Stimulated activated CD8-positive, alpha-beta memory T cell treated with anti-CD3 and anti-CD28 coated beads, Interleukin-7, amount 100 ng/mL, for 48 hours (primary cell): ENCODE results near the gene SCN10A.

ENCODE experiments used
- DNase-seq, 2 donors: peaks; one replicate each; pipeline ENCODE4 v3.0.0-alpha.2; 2020; ENCODE audit warnings: low read depth in 1 of 2; ENCODE audit errors: extremely low read depth in 1 of 2

SCN10A gene

GRCh38 chr3:38816026-38816425 lies at the start of gene SCN10A:
TSS of gene SCN10A (minus strand) at chr3:38816217. CDS start at chr3:38794010, 22,207 bp downstream.
- DNase-seq = no peak

- DNase-seq = no peak
These were observed 37.0 kb upstream of the SCN10A start for GRCh38 chr3:38853011-38853410.

- DNase-seq = no peak
These were observed 27.9 kb upstream of the SCN10A start for GRCh38 chr3:38843898-38844297.

GRCh38 chr3:38842266-38842965 lies 26.4 kb upstream of the SCN10A start:
- DNase-seq = no peak

- DNase-seq = no peak
These were observed 25.0 kb upstream of the SCN10A start for GRCh38 chr3:38840987-38841386.

- no peak for DNase-seq
These were observed 21.3 kb upstream of the SCN10A start for GRCh38 chr3:38837358-38837757.

- no peak for DNase-seq
These were observed 20.5 kb upstream of the SCN10A start for GRCh38 chr3:38836561-38836960.

- no peak for DNase-seq
These were observed 19.9 kb upstream of the SCN10A start for GRCh38 chr3:38835939-38836338.

GRCh38 chr3:38834717-38835116 lies 18.7 kb upstream of the SCN10A start:
- DNase-seq = no peak

GRCh38 chr3:38834110-38834509 lies 18.1 kb upstream of the SCN10A start:
- peak; percentile 21 to 36 for DNase-seq

- no peak for DNase-seq
These were observed 13.4 kb upstream of the SCN10A start for GRCh38 chr3:38829404-38829803.

- no peak for DNase-seq
These were observed 12.7 kb upstream of the SCN10A start for GRCh38 chr3:38828681-38829080.

- no peak for DNase-seq
These were observed 11.8 kb upstream of the SCN10A start for GRCh38 chr3:38827791-38828190.

- no peak for DNase-seq
These were observed 10.0 kb upstream of the SCN10A start for GRCh38 chr3:38826001-38826400.

GRCh38 chr3:38824349-38824748 lies 8.3 kb upstream of the SCN10A start:
- DNase-seq = no peak

- DNase-seq = no peak
These were observed 7.7 kb upstream of the SCN10A start for GRCh38 chr3:38823722-38824121.

GRCh38 chr3:38823186-38823585 lies 7.2 kb upstream of the SCN10A start:
- no peak for DNase-seq

- no peak for DNase-seq
These were observed 4.2 kb downstream of the SCN10A start for GRCh38 chr3:38811822-38812221.

- DNase-seq = peak in 1 of 2 donors; percentile 3
These were observed 10.1 kb downstream of the SCN10A start for GRCh38 chr3:38805765-38806386.

GRCh38 chr3:38805004-38805403 lies 11.0 kb downstream of the SCN10A start:
- no peak for DNase-seq

GRCh38 chr3:38800511-38800910 lies 15.5 kb downstream of the SCN10A start:
- DNase-seq = no peak

- no peak for DNase-seq
These were observed 22.3 kb downstream of the SCN10A start for GRCh38 chr3:38793721-38794120.

- no peak for DNase-seq
These were observed 23.0 kb downstream of the SCN10A start for GRCh38 chr3:38792983-38793382.
